ENCODE measurements around the gene LRRC51.

- TF ChIP-seq EZH2 (IDR thresholded peaks at IDR 0.05): no peak
- TF ChIP-seq POLR2AphosphoS5 (IDR thresholded peaks at IDR 0.05; ENCODE audit: borderline replicate concordance, low read depth, low read length): no peak
- TF ChIP-seq FOXP2 (optimal IDR thresholded peaks at IDR 0.05; ENCODE audit: control extremely low read depth, extremely low read length, insufficient read depth): no peak
Measured at GRCh38 chr11:72127923-72128322, 47.3 kb downstream of the LRRC51 start.
